SU-DHL-6 (cell line): ENCODE results near the gene BIN2.

Experiments used
- CTCF ChIP-seq: fragments of 200-600 bp; sonication (generic); IDR thresholded peaks from one replicate; pipeline ENCODE4 v1.5.1; 2017; ENCODE audit warnings: antibody characterized with exemption, mild to moderate bottlenecking, low read length, moderate library complexity; ENCODE audit not compliant: insufficient read depth, poor library complexity, severe bottlenecking
- EZH2phosphoT487 ChIP-seq: fragments of 200-600 bp; sonication (generic), shearing (Covaris generic); conservative IDR thresholded peaks from 2 replicates; pipeline ENCODE4 v1.6.1; 2018; ENCODE audit warnings: mild to moderate bottlenecking, antibody characterized with exemption, low read length, moderate library complexity, mixed read lengths

- TF ChIP-seq CTCF (no peak), EZH2phosphoT487 (no peak)
Measured at GRCh38 chr12:51333536-51333935, 9.6 kb upstream of the BIN2 start.
